GM21723 (cell line): ENCODE data around the gene TNS4.

ENCODE experiments used
- ATAC-seq: cut with Tn5 transposase; IDR thresholded peaks from one replicate; pipeline ENCODE4 v1.9.1; 2021; ENCODE audit warnings: mild to moderate bottlenecking, moderate library complexity; ENCODE audit not compliant: unreplicated experiment

The TNS4 gene

GRCh38 chr17:40517286-40517662 lies 15.9 kb upstream of the TNS4 start:
- no peak for ATAC-seq

GRCh38 chr17:40516581-40517285 lies 15.3 kb upstream of the TNS4 start:
- ATAC-seq = peak; percentile 61

GRCh38 chr17:40515491-40516041 lies 14.1 kb upstream of the TNS4 start:
- ATAC-seq = no peak

GRCh38 chr17:40515011-40515410 lies 13.6 kb upstream of the TNS4 start:
- no peak for ATAC-seq

GRCh38 chr17:40514013-40514875 lies 12.8 kb upstream of the TNS4 start:
- no peak for ATAC-seq

- no peak for ATAC-seq
These were observed 10.3 kb upstream of the TNS4 start for GRCh38 chr17:40511667-40512220.

- no peak for ATAC-seq
These were observed 9.7 kb upstream of the TNS4 start for GRCh38 chr17:40511136-40511535.

GRCh38 chr17:40510328-40510648 lies 8.9 kb upstream of the TNS4 start:
- ATAC-seq = no peak

- no peak for ATAC-seq
These were observed 8.4 kb upstream of the TNS4 start for GRCh38 chr17:40509626-40510327.

- no peak for ATAC-seq
These were observed 5.4 kb upstream of the TNS4 start for GRCh38 chr17:40506786-40507185.

GRCh38 chr17:40503154-40503553 lies 1.7 kb upstream of the TNS4 start:
- no peak for ATAC-seq

- ATAC-seq = no peak
These were observed 1.3 kb upstream of the TNS4 start for GRCh38 chr17:40502716-40503115.

- no peak for ATAC-seq
These were observed 714 bp downstream of the TNS4 start for GRCh38 chr17:40500709-40501108.

- ATAC-seq = no peak
These were observed 1.2 kb downstream of the TNS4 start for GRCh38 chr17:40500190-40500589.

GRCh38 chr17:40499551-40500189 lies 1.8 kb downstream of the TNS4 start:
- ATAC-seq = no peak

- ATAC-seq = no peak
These were observed 2.9 kb downstream of the TNS4 start for GRCh38 chr17:40498281-40499084.

- ATAC-seq = no peak
These were observed 3.7 kb downstream of the TNS4 start for GRCh38 chr17:40497695-40498094.

- ATAC-seq = no peak
These were observed 4.6 kb downstream of the TNS4 start for GRCh38 chr17:40496634-40497420.

GRCh38 chr17:40496170-40496569 lies 5.3 kb downstream of the TNS4 start:
- ATAC-seq = no peak
